Mesenchymal stem cell (in vitro differentiated cells and primary cell): ENCODE results near the gene ARHGEF4.
A peak's percentile ranks its signal among the peaks of the same experiment; 100 is the strongest.

Experiments used
- DNase-seq: peaks from one replicate; pipeline ENCODE4 v3.0.0-alpha.2; 2013
- H2AFZ ChIP-seq: one replicate; pipeline ENCODE4 v1.6.1; 2013; ENCODE audit warnings: low read depth, mild to moderate bottlenecking, control low read depth, inconsistent platforms, low read length, moderate library complexity
- H2AK5ac ChIP-seq: 2 replicates; pipeline ENCODE4 v1.6.1; 2013; ENCODE audit warnings: low read length, moderate library complexity, mild to moderate bottlenecking, inconsistent platforms; ENCODE audit not compliant: severe bottlenecking
- H2BK120ac ChIP-seq: one replicate; pipeline ENCODE4 v1.6.1; 2013; ENCODE audit warnings: low read depth, mild to moderate bottlenecking, inconsistent platforms, low read length, moderate library complexity
- H2BK12ac ChIP-seq, 2 experiments: one replicate each; pipeline ENCODE4 v1.6.1; 2013; ENCODE audit warnings: inconsistent platforms in 2 of 2, low read length in 2 of 2, mild to moderate bottlenecking in 2 of 2, moderate library complexity in 2 of 2, control low read depth in 1 of 2
- H2BK15ac ChIP-seq: one replicate; pipeline ENCODE4 v1.6.1; 2013; ENCODE audit warnings: mild to moderate bottlenecking, low read depth, inconsistent platforms; ENCODE audit not compliant: poor library complexity, severe bottlenecking
- H2BK5ac ChIP-seq: 2 replicates; pipeline ENCODE4 v1.6.1; 2013; ENCODE audit warnings: low read depth, mild to moderate bottlenecking, low read length, control low read depth, inconsistent platforms; ENCODE audit not compliant: poor library complexity, severe bottlenecking
- H3K14ac ChIP-seq, 2 experiments: one replicate each; pipeline ENCODE4 v1.6.1; 2013; ENCODE audit warnings: inconsistent platforms in 2 of 2, low read length in 2 of 2, control low read depth in 1 of 2, mild to moderate bottlenecking in 1 of 2, moderate library complexity in 1 of 2
- H3K18ac ChIP-seq, 2 experiments: one replicate each; pipeline ENCODE4 v1.6.1; 2013; ENCODE audit warnings: inconsistent platforms in 2 of 2, low read length in 2 of 2, control low read depth in 1 of 2, low read depth in 1 of 2, mild to moderate bottlenecking in 1 of 2
- H3K23ac ChIP-seq, 2 experiments: one replicate each; pipeline ENCODE4 v1.6.1; 2013; ENCODE audit warnings: inconsistent platforms in 2 of 2, low read length in 2 of 2, mild to moderate bottlenecking in 2 of 2, moderate library complexity in 2 of 2, control low read depth in 1 of 2
- H3K27ac ChIP-seq: 2 replicates; pipeline ENCODE4 v1.5.1; 2013; ENCODE audit warnings: mild to moderate bottlenecking, moderate library complexity, low read length, control low read depth, inconsistent platforms; ENCODE audit not compliant: poor library complexity, severe bottlenecking
- H3K27me3 ChIP-seq, 2 experiments: 2 replicates each; pipeline versions ENCODE4 v1.6.1 to v1.7.0; 2013; ENCODE audit warnings: low read length in 2 of 2, mild to moderate bottlenecking in 2 of 2, moderate library complexity in 2 of 2, control low read depth in 1 of 2, inconsistent platforms in 1 of 2; ENCODE audit not compliant: control insufficient read depth in 1 of 2, insufficient read depth in 1 of 2
- H3K36me3 ChIP-seq, 2 experiments: 2 replicates each; pipeline versions ENCODE4 v1.6.1 to v1.7.0; 2013; ENCODE audit warnings: low read length in 2 of 2, control low read depth in 1 of 2, inconsistent platforms in 1 of 2, low read depth in 1 of 2, mild to moderate bottlenecking in 1 of 2; ENCODE audit not compliant: insufficient read depth in 2 of 2, control insufficient read depth in 1 of 2
- H3K4ac ChIP-seq, 2 experiments: one replicate each; pipeline ENCODE4 v1.6.1; 2013; ENCODE audit warnings: inconsistent platforms in 2 of 2, low read length in 2 of 2, mild to moderate bottlenecking in 2 of 2, moderate library complexity in 2 of 2, control low read depth in 1 of 2, low read depth in 1 of 2
- H3K4me1 ChIP-seq: 2 replicates; pipeline ENCODE4 v1.6.1; 2013; ENCODE audit warnings: low read depth, low read length, control low read depth; ENCODE audit not compliant: control insufficient read depth, insufficient read depth
- H3K4me2 ChIP-seq: 2 replicates; pipeline ENCODE4 v1.6.1; 2013; ENCODE audit warnings: low read length, mild to moderate bottlenecking, inconsistent platforms; ENCODE audit not compliant: poor library complexity, severe bottlenecking
- H3K4me3 ChIP-seq, 2 experiments: 2 replicates each; pipeline versions ENCODE4 v1.5.1 to v1.7.0; 2013; ENCODE audit warnings: low read length in 2 of 2, mild to moderate bottlenecking in 2 of 2, control low read depth in 1 of 2, low read depth in 1 of 2; ENCODE audit not compliant: insufficient read depth in 1 of 2
- H3K79me1 ChIP-seq: replicated peaks from 2 replicates; pipeline ENCODE4 v1.6.1; 2013; ENCODE audit warnings: mild to moderate bottlenecking, control low read depth, low read length, inconsistent platforms; ENCODE audit not compliant: poor library complexity, severe bottlenecking
- H3K9ac ChIP-seq: 2 replicates; pipeline ENCODE4 v1.7.0; 2013; ENCODE audit warnings: mild to moderate bottlenecking, low read length, moderate library complexity
- H3K9me3 ChIP-seq: 2 replicates; pipeline ENCODE4 v1.7.0; 2013; ENCODE audit warnings: mild to moderate bottlenecking, low read length; ENCODE audit not compliant: control insufficient read depth
- H4K8ac ChIP-seq: one replicate; pipeline ENCODE4 v1.6.1; 2013; ENCODE audit warnings: inconsistent platforms, mild to moderate bottlenecking, low read length, moderate library complexity
- H4K91ac ChIP-seq: one replicate; pipeline ENCODE4 v1.6.1; 2013; ENCODE audit warnings: mild to moderate bottlenecking, low read length, inconsistent platforms
- WGBS: methylation state at CpG from one replicate; pipeline ENCODE4 v1.1.7; 2013; ENCODE audit warnings: mixed read lengths; 5-methylcytosine and 5-hydroxymethylcytosine counted together

Gene ARHGEF4

GRCh38 chr2:130814931-130815680, 21.6 kb upstream of the ARHGEF4 start:
- 79% methylated on average over 15 of the region's 15 CpGs for WGBS
- Histone ChIP-seq H3K9ac (no peak overlapping the region), H4K8ac (no peak overlapping the region), H2BK15ac (no peak overlapping the region), H3K9me3 (no peaks in the 10 kb centered on the region), H4K91ac (no peak overlapping the region), H3K36me3 (no peaks in the 10 kb centered on the region), H2BK120ac (no peak overlapping the region), H3K18ac (no peak overlapping the region), H3K4me3 (no peak overlapping the region), H3K4me2 (no peak overlapping the region), H3K27me3 (peaks cover 0 to 16% of the 10 kb centered on the region in 2 experiments), H2BK5ac (no peak overlapping the region), H3K4ac (no peak overlapping the region), H2AK5ac (no peak overlapping the region), H3K14ac (no peak overlapping the region), H2AFZ (no peak overlapping the region), H3K4me1 (peaks cover 8% of the 10 kb centered on the region), H3K27ac (no peak overlapping the region), H2BK12ac (no peak overlapping the region), H3K23ac (no peak overlapping the region), H3K79me1 (no peaks in the 10 kb centered on the region)
- no peak for DNase-seq

DNA sequence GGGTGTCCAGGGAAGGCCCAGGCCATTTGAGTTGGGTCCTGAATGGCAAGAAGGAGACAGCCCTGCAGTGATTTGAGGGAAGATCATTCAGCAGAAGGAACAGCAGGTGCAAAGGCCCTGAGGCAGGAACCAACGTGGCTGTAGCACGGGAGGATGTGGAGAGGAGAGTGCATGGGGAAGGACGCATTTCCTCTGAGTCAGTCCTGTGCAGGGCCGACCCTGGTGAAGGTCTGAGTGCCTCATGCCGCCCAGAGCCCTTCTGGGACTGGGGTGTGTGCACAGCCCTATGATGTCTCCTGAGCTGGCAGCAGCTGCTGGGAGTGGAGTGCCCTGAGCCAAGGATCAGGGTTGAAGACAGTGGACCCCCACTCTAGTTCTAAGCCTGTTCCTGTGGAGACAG, 17.9 kb upstream of the ARHGEF4 start:
- Histone ChIP-seq H3K79me1 (no peaks in the 10 kb centered on the region), H3K9ac (no peak overlapping the region), H3K14ac (no peak overlapping the region), H3K36me3 (no peaks in the 10 kb centered on the region), H4K91ac (no peak overlapping the region), H3K4me2 (no peak overlapping the region), H2AK5ac (no peak overlapping the region), H2AFZ (no peak overlapping the region), H2BK12ac (no peak overlapping the region), H2BK120ac (no peak overlapping the region), H3K4me3 (no peak overlapping the region), H3K4me1 (peaks cover 16% of the 10 kb centered on the region), H4K8ac (no peak overlapping the region), H3K18ac (no peak overlapping the region), H3K9me3 (no peaks in the 10 kb centered on the region), H2BK15ac (no peak overlapping the region), H2BK5ac (no peak overlapping the region), H3K23ac (no peak overlapping the region), H3K27ac (no peak overlapping the region), H3K27me3 (peaks cover 0 to 13% of the 10 kb centered on the region in 2 experiments), H3K4ac (no peak overlapping the region)
- DNase-seq, result no peak
- 63% methylated on average over 5 of the region's 5 CpGs for WGBS

GRCh38 chr2:130819226-130819607, 17.5 kb upstream of the ARHGEF4 start:
- Histone ChIP-seq H3K27ac (no peak overlapping the region), H2AK5ac (no peak overlapping the region)

DNA sequence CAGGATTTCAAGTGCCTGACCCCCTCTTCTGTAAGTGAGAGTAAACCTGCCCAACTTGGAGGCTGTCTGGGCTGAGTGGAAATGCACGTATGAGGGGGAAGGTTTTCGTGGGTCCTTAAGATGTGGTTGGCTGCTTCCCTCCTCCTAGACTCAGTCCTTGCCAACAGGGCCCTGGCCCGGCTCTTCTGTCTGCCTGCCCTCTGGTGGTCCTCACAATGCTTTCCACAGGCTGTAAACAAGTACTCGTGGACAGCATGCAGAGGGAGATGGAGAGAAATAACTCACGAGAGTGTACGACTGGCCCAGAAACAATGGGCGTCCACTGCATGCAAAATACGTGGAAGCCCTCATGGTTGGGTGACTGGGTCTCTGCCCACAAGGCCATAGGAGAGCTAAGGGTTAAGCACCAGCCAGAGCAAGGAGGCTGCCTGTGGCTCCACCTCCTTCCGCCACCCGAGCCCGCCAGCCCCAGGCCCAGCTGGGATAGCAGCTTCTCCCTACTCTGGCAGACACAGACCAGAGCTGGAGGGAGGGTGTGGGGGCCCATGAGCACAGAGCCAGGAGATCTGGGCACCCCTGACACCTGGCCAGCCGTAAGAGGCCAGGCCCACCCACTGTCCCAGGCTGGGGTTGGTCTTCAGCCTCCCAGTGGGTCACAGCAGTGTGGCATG, 17.0 kb upstream of the ARHGEF4 start:
- H3K9ac ChIP-seq, result no peak overlapping the region
- H3K23ac ChIP-seq, result no peak overlapping the region
- no peaks in the 10 kb centered on the region for H3K9me3 ChIP-seq
- no peak overlapping the region for H2BK120ac ChIP-seq
- no peak overlapping the region for H2BK12ac ChIP-seq
- no peak overlapping the region for H4K91ac ChIP-seq
- no peak overlapping the region for H4K8ac ChIP-seq
- WGBS, result 44% methylated on average over 12 of the region's 12 CpGs
- no peak overlapping the region for H3K18ac ChIP-seq
- H3K4me1 ChIP-seq, result peaks cover 25% of the 10 kb centered on the region
- no peak for DNase-seq
- no peak overlapping the region for H2AFZ ChIP-seq
- no peaks in the 10 kb centered on the region for H3K36me3 ChIP-seq
- no peak overlapping the region for H2AK5ac ChIP-seq
- no peak overlapping the region for H3K4me3 ChIP-seq
- no peak overlapping the region for H3K4ac ChIP-seq
- H3K14ac ChIP-seq, result peak overlapping the region in 1 of 2 experiments; percentile 57
- no peak overlapping the region for H3K27ac ChIP-seq
- H2BK5ac ChIP-seq, result no peak overlapping the region
- H3K4me2 ChIP-seq, result no peak overlapping the region
- peaks cover 0 to 12% of the 10 kb centered on the region in 2 experiments for H3K27me3 ChIP-seq
- H3K79me1 ChIP-seq, result no peaks in the 10 kb centered on the region
- H2BK15ac ChIP-seq, result no peak overlapping the region

More at GRCh38 chr2:130819226-130819607, 17.5 kb upstream of the ARHGEF4 start:
- Histone ChIP-seq H2BK5ac (no peak overlapping the region), H3K4me2 (no peak overlapping the region), H2BK12ac (no peak overlapping the region), H3K36me3 (no peaks in the 10 kb centered on the region), H3K14ac (no peak overlapping the region), H4K91ac (no peak overlapping the region), H3K18ac (no peak overlapping the region), H3K4me3 (no peak overlapping the region), H4K8ac (no peak overlapping the region), H3K9me3 (no peaks in the 10 kb centered on the region), H3K23ac (no peak overlapping the region), H3K27me3 (peaks cover 0 to 12% of the 10 kb centered on the region in 2 experiments), H2BK120ac (no peak overlapping the region), H3K4ac (no peak overlapping the region), H3K9ac (no peak overlapping the region), H3K4me1 (peaks cover 20% of the 10 kb centered on the region), H3K79me1 (no peaks in the 10 kb centered on the region), H2BK15ac (no peak overlapping the region), H2AFZ (no peak overlapping the region)
- DNase-seq, result no peak
- 88% methylated on average over 14 of the region's 14 CpGs for WGBS
